ENCODE results near the gene RAI14. TPM values are rescaled to one million over a fixed set of nuclear protein-coding genes. Genes with fewer than 3 reads are reported as not detected.

Gene RAI14
- total RNA-seq, 3 donors from 2014 or later = 12.5 to 38.7 (median 22.4) TPM

DNA sequence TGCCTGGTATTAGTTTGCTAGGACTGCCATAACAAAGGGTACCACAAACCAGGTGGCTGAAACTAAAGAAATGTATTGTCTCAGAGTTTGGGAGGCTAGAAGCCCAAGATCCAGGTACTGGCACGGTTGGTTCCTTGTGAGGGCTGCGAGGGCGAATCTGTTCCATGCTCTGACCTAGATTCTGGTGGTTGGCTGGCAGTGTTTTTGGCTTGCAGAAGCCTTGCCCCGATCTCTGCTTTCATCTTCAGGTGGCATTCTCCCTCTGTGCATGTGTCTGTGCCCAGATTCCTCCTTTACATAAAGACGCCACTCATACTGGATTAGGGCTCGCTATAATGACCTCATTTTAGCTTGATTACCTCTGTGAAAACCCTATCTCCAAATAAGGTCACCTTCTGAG, 36.7 kb downstream of the RAI14 start:
- intact Hi-C loops (cut with DNase I; ENCODE audit: low total_unique reads) = no loop called here
- no peaks in the 10 kb centered on the region for H3K27me3 ChIP-seq
- H3K4me3 ChIP-seq = no peak overlapping the region
- no peaks in the 10 kb centered on the region for H3K9me3 ChIP-seq
- no peaks in the 10 kb centered on the region for H3K4me1 ChIP-seq
- no peaks in the 10 kb centered on the region for H3K36me3 ChIP-seq
- H3K27ac ChIP-seq = no peak overlapping the region
- TF ChIP-seq POLR2AphosphoS5 (IDR thresholded peaks at IDR 0.05) = no peak
- TF ChIP-seq POLR2A (IDR thresholded peaks at IDR 0.05) = no peak
- TF ChIP-seq, protein P1, sequence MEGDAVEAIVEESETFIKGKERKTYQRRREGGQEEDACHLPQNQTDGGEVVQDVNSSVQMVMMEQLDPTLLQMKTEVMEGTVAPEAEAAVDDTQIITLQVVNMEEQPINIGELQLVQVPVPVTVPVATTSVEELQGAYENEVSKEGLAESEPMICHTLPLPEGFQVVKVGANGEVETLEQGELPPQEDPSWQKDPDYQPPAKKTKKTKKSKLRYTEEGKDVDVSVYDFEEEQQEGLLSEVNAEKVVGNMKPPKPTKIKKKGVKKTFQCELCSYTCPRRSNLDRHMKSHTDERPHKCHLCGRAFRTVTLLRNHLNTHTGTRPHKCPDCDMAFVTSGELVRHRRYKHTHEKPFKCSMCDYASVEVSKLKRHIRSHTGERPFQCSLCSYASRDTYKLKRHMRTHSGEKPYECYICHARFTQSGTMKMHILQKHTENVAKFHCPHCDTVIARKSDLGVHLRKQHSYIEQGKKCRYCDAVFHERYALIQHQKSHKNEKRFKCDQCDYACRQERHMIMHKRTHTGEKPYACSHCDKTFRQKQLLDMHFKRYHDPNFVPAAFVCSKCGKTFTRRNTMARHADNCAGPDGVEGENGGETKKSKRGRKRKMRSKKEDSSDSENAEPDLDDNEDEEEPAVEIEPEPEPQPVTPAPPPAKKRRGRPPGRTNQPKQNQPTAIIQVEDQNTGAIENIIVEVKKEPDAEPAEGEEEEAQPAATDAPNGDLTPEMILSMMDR (IDR thresholded peaks at IDR 0.05) = no peak
- DNase-seq (ENCODE audit: low spot score in 2 of 2) = no peak

DNA sequence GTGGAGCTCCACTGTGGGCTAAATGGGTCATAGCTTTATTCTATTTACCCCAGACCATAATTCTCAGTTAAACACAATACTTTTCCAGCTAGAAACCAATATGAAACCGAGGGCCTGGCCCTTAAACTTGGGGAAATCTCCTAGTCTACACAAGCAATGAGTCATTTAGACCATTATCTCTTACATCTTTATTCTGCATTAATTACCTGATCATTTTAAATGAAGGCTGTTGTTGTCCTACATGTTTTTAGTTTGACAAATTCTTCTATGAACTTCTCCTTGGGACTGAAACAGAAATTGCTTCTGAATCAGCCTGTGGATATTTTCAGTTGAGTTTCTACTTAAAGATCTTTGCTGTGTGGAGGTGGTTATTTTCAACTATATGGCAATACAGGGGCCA, 37.9 kb downstream of the RAI14 start:
- H3K9me3 ChIP-seq = no peaks in the 10 kb centered on the region
- no peak for DNase-seq (ENCODE audit: low spot score in 2 of 2)
- peak overlapping the region; percentile 46 to 53 for H3K27ac ChIP-seq
- no peaks in the 10 kb centered on the region for H3K4me1 ChIP-seq
- TF ChIP-seq, protein P1 (IDR thresholded peaks at IDR 0.05) = no peak
- no peak for TF ChIP-seq POLR2AphosphoS5 (IDR thresholded peaks at IDR 0.05)
- no peak for TF ChIP-seq POLR2A (IDR thresholded peaks at IDR 0.05)
- intact Hi-C loops (cut with DNase I; ENCODE audit: low total_unique reads) = no loop called here
- no peaks in the 10 kb centered on the region for H3K36me3 ChIP-seq
- H3K27me3 ChIP-seq = no peaks in the 10 kb centered on the region
- no peak overlapping the region for H3K4me3 ChIP-seq

DNA sequence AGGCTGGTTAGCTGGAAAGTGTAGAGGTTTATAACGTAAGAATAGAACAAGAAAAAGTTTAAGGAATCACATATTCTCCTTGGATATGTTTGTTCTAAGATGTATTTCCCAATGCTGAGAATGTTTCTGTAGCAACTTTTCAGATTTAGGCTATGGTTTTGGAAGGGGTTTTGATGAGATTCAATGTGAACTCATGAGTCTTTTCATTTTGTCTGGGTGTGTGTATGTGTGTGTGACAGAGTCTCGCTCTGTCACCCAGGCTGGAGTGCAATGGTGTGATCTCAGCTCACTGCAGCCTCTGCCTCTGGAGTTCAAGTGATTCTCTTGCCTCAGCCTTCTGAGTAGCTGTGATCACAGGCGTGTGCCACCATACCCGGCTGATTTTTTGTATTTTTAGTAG, 38.6 kb downstream of the RAI14 start:
- H3K36me3 ChIP-seq = no peaks in the 10 kb centered on the region
- H3K4me1 ChIP-seq = no peaks in the 10 kb centered on the region
- no peaks in the 10 kb centered on the region for H3K9me3 ChIP-seq
- no peaks in the 10 kb centered on the region for H3K27me3 ChIP-seq
- H3K4me3 ChIP-seq = no peak overlapping the region
- TF ChIP-seq POLR2A (IDR thresholded peaks at IDR 0.05) (no peak), POLR2AphosphoS5 (IDR thresholded peaks at IDR 0.05) (no peak)
- TF ChIP-seq, protein P1 (IDR thresholded peaks at IDR 0.05) = no peak
- H3K27ac ChIP-seq = peak overlapping the region in 1 of 2 donors; percentile 53
- intact Hi-C loops (cut with DNase I; ENCODE audit: low total_unique reads) = no loop called here
- no peak for DNase-seq (ENCODE audit: low spot score in 2 of 2)

DNA sequence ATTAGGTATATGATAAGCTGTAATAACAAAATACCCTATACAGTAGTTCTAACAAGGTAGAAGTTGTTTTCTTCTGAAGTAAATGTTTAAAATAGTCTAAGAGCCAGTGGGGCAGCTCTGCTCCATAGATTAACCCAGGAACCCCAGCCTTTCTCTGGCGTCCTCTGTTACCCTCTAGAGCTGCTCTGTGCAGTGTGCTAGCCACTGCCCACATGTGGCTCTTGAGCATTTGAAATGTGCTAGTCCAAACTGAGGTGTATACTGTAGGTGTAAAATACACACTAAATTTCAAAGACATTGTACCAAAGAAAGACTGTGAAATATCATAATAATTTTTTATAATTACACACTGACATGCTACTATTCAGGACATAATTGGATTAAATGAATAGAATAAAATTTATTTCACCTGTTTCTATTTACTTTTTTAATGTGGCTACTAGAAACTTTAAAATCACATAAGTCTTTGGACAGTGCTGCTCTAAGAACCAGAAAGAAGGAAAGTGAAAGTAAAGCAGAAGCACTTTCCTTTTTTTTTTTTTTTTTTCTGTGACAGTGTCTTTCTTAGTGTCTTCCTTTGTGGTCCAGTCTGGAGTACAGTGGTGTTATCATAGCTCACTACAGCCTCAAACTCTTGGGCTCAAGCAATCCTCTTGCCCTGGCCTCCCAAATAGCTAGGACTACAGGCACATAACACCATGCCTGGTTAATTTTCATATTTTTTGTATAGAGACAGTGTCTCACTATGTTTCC, 39.3 kb downstream of the RAI14 start:
- intact Hi-C loops (cut with DNase I; ENCODE audit: low total_unique reads) = no loop called here
- Histone ChIP-seq H3K27me3 (no peaks in the 10 kb centered on the region), H3K36me3 (no peaks in the 10 kb centered on the region), H3K27ac (no peak overlapping the region), H3K4me1 (no peaks in the 10 kb centered on the region), H3K9me3 (no peaks in the 10 kb centered on the region), H3K4me3 (peak overlapping the region in 1 of 3 donors; percentile 17)
- TF ChIP-seq POLR2A (IDR thresholded peaks at IDR 0.05) (no peak), POLR2AphosphoS5 (IDR thresholded peaks at IDR 0.05) (no peak)
- TF ChIP-seq, protein P1 (IDR thresholded peaks at IDR 0.05) = no peak
- DNase-seq (ENCODE audit: low spot score in 2 of 2) = no peak

DNA sequence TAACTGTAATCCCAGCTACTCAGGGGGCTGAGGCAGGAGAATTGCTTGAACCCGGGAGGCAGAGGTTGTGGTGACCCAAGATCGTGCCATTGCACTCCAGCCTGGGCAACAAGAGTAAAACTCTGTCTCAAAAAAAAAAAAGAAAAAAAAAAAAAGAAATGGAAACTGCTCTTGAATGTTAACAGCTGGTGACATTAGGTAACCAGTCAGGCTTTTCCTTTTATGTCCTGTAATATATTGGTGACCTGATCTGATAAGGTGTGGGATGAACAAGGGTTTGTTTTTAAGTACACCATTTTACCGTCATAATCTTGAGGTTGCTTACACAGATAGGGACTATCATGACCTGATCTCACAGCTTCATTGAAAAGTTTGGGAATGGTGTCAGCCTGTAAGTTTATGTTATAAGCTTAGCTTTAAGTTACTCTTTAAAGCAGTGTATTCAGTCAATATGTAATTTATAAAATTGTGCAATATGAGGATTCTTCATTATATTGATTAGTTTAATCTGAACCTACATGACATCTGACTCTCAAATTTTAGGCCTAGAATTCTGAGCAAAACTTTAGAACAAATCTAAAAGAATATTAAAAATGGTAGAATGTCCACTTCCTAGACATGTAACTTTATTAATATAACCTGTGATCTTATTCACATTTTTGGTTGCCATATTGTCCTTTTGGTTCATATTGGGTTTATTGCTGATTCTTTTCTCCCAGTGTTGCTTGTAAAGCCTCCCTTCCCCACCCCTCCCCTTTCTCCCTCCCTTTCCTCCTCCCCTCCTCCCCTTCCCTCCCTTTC, 41.4 kb downstream of the RAI14 start:
- Histone ChIP-seq H3K27ac (no peak overlapping the region), H3K27me3 (no peaks in the 10 kb centered on the region), H3K4me3 (no peak overlapping the region), H3K4me1 (no peaks in the 10 kb centered on the region), H3K36me3 (no peaks in the 10 kb centered on the region), H3K9me3 (no peaks in the 10 kb centered on the region)
- no peak for TF ChIP-seq POLR2AphosphoS5 (IDR thresholded peaks at IDR 0.05)
- TF ChIP-seq, protein P1 (IDR thresholded peaks at IDR 0.05) = no peak
- TF ChIP-seq POLR2A (IDR thresholded peaks at IDR 0.05) = no peak
- intact Hi-C loops (cut with DNase I; ENCODE audit: low total_unique reads) = no loop called here
- DNase-seq (ENCODE audit: low spot score in 2 of 2) = no peak
